ENCODE results near the gene COMMD3. TPM values are rescaled to one million over a fixed set of nuclear protein-coding genes. Genes with fewer than 3 reads are reported as not detected.

Gene COMMD3
- total and polyA plus RNA-seq, 9 of the 15 experiments (the other 6 are each of a cell fraction or from before 2014, with no cell fraction given), result 50.7 to 217 (median 80.1) TPM

DNA sequence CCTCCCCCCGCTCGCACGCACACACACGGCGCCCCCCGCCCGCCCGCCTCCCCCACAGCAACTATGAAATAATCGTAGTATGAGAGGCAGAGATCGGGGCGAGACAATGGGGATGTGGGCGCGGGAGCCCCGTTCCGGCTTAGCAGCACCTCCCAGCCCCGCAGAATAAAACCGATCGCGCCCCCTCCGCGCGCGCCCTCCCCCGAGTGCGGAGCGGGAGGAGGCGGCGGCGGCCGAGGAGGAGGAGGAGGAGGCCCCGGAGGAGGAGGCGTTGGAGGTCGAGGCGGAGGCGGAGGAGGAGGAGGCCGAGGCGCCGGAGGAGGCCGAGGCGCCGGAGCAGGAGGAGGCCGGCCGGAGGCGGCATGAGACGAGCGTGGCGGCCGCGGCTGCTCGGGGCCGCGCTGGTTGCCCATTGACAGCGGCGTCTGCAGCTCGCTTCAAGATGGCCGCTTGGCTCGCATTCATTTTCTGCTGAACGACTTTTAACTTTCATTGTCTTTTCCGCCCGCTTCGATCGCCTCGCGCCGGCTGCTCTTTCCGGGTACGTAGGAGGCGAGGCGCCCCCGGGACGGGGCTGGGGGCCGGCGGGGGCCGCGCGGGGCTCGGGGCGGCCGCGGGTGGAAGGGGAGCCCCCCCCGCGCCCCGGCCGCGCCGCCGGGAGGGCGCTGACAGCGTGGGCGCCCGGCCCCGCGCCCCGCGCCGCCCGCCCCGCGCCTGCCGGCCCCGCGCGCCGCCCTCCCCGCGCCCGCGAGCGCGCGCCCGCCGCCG lies 5.2 kb downstream of the COMMD3 start (continued):
- TF ChIP-seq, protein P1, sequence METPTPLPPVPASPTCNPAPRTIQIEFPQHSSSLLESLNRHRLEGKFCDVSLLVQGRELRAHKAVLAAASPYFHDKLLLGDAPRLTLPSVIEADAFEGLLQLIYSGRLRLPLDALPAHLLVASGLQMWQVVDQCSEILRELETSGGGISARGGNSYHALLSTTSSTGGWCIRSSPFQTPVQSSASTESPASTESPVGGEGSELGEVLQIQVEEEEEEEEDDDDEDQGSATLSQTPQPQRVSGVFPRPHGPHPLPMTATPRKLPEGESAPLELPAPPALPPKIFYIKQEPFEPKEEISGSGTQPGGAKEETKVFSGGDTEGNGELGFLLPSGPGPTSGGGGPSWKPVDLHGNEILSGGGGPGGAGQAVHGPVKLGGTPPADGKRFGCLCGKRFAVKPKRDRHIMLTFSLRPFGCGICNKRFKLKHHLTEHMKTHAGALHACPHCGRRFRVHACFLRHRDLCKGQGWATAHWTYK (CRISPR knock-in tag; IDR thresholded peaks at IDR 0.05), result peak; percentile 88
- peak; percentile 92 for TF ChIP-seq BRD4 (IDR thresholded peaks at IDR 0.05)
- TF ChIP-seq, protein P2, sequence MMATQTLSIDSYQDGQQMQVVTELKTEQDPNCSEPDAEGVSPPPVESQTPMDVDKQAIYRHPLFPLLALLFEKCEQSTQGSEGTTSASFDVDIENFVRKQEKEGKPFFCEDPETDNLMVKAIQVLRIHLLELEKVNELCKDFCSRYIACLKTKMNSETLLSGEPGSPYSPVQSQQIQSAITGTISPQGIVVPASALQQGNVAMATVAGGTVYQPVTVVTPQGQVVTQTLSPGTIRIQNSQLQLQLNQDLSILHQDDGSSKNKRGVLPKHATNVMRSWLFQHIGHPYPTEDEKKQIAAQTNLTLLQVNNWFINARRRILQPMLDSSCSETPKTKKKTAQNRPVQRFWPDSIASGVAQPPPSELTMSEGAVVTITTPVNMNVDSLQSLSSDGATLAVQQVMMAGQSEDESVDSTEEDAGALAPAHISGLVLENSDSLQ (IDR thresholded peaks at IDR 0.05), result no peak
- TF ChIP-seq DMBX1 (CRISPR knock-in tag; IDR thresholded peaks at IDR 0.05; ENCODE audit: borderline replicate concordance), result no peak
- TF ChIP-seq PTBP1 (IDR thresholded peaks at IDR 0.05; ENCODE audit: low read depth, low read length), result peak; percentile 91
- 0 out of 4 replicates have a peak, but pooled peaks of 1 of the 2 experiments have one; percentile 53 for TF ChIP-seq TBL1XR1 (IDR thresholded peaks at IDR 0.05; ENCODE audit: low read length in 2 of 2)
- peak; percentile 99 for TF ChIP-seq EGR1 (conservative IDR thresholded peaks at IDR 0.05)
- TF ChIP-seq, protein P3, sequence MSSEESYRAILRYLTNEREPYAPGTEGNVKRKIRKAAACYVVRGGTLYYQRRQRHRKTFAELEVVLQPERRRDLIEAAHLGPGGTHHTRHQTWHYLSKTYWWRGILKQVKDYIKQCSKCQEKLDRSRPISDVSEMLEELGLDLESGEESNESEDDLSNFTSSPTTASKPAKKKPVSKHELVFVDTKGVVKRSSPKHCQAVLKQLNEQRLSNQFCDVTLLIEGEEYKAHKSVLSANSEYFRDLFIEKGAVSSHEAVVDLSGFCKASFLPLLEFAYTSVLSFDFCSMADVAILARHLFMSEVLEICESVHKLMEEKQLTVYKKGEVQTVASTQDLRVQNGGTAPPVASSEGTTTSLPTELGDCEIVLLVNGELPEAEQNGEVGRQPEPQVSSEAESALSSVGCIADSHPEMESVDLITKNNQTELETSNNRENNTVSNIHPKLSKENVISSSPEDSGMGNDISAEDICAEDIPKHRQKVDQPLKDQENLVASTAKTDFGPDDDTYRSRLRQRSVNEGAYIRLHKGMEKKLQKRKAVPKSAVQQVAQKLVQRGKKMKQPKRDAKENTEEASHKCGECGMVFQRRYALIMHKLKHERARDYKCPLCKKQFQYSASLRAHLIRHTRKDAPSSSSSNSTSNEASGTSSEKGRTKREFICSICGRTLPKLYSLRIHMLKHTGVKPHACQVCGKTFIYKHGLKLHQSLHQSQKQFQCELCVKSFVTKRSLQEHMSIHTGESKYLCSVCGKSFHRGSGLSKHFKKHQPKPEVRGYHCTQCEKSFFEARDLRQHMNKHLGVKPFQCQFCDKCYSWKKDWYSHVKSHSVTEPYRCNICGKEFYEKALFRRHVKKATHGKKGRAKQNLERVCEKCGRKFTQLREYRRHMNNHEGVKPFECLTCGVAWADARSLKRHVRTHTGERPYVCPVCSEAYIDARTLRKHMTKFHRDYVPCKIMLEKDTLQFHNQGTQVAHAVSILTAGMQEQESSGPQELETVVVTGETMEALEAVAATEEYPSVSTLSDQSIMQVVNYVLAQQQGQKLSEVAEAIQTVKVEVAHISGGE (CRISPR knock-in tag; IDR thresholded peaks at IDR 0.05), result peak in 1 of 3 experiments; percentile 50; a peak in 1 of 6 replicates
- TF ChIP-seq, protein P4, sequence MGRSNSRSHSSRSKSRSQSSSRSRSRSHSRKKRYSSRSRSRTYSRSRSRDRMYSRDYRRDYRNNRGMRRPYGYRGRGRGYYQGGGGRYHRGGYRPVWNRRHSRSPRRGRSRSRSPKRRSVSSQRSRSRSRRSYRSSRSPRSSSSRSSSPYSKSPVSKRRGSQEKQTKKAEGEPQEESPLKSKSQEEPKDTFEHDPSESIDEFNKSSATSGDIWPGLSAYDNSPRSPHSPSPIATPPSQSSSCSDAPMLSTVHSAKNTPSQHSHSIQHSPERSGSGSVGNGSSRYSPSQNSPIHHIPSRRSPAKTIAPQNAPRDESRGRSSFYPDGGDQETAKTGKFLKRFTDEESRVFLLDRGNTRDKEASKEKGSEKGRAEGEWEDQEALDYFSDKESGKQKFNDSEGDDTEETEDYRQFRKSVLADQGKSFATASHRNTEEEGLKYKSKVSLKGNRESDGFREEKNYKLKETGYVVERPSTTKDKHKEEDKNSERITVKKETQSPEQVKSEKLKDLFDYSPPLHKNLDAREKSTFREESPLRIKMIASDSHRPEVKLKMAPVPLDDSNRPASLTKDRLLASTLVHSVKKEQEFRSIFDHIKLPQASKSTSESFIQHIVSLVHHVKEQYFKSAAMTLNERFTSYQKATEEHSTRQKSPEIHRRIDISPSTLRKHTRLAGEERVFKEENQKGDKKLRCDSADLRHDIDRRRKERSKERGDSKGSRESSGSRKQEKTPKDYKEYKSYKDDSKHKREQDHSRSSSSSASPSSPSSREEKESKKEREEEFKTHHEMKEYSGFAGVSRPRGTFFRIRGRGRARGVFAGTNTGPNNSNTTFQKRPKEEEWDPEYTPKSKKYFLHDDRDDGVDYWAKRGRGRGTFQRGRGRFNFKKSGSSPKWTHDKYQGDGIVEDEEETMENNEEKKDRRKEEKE (IDR thresholded peaks at IDR 0.05; ENCODE audit: borderline replicate concordance in 1 of 2, control insufficient read depth in 1 of 2, low read depth in 2 of 2, low read length in 1 of 2), result peak in 1 of 2 experiments; percentile 83; a peak in 1 of 4 replicates
- TF ChIP-seq, protein P5, sequence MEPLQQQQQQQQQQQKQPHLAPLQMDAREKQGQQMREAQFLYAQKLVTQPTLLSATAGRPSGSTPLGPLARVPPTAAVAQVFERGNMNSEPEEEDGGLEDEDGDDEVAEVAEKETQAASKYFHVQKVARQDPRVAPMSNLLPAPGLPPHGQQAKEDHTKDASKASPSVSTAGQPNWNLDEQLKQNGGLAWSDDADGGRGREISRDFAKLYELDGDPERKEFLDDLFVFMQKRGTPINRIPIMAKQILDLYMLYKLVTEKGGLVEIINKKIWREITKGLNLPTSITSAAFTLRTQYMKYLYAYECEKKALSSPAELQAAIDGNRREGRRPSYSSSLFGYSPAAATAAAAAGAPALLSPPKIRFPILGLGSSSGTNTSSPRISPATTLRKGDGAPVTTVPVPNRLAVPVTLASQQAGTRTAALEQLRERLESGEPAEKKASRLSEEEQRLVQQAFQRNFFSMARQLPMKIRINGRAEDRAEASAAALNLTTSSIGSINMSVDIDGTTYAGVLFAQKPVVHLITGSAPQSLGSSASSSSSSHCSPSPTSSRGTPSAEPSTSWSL (CRISPR knock-in tag; IDR thresholded peaks at IDR 0.05; ENCODE audit: borderline replicate concordance), result peak; percentile 15; the same call in 1 of the 2 replicates
- 0 out of 2 replicates have a peak, but pooled peaks have one; percentile 52 for TF ChIP-seq GATAD2A (IDR thresholded peaks at IDR 0.05)
- 0 out of 2 replicates have a peak, but pooled peaks have one; percentile 61 for TF ChIP-seq ELF4 (CRISPR knock-in tag; IDR thresholded peaks at IDR 0.05)
- peak; percentile 98 for TF ChIP-seq RBM22 (IDR thresholded peaks at IDR 0.05; ENCODE audit: low read depth, low read length, poor library complexity, severe bottlenecking)
- TF ChIP-seq ZNF384 (IDR thresholded peaks at IDR 0.05; ENCODE audit: low read depth, low read length), result 0 out of 2 replicates have a peak, but pooled peaks have one; percentile 15
- TF ChIP-seq ZNF197 (CRISPR knock-in tag; IDR thresholded peaks at IDR 0.05; ENCODE audit: low read depth), result peak; percentile 17; the same call in 1 of the 2 replicates

Measured in K562 (cell line).